Smooth muscle cell (in vitro differentiated cells): Measurements from ENCODE around the gene FOSB. TPM values are rescaled to one million over a fixed set of nuclear protein-coding genes. Genes with fewer than 3 reads are reported as not detected.

Source experiments
- DNase-seq: peaks from one replicate; lab custom pipeline; 2025; ENCODE audit not compliant: unreplicated experiment; lab: John Stamatoyannopoulos, UW
- H2AFZ ChIP-seq: fragments of 200-600 bp; sonication (generic); 2 replicates; pipeline ENCODE4 v1.6.0; 2016; ENCODE audit warnings: antibody characterized with exemption, low read depth, mild to moderate bottlenecking
- H3F3A ChIP-seq: fragments of 200-600 bp; sonication (generic); 2 replicates; pipeline ENCODE4 v1.6.0; 2017; ENCODE audit warnings: antibody characterized with exemption, low read depth
- H3K27ac ChIP-seq: fragments of 200-600 bp; sonication (generic); 2 replicates; pipeline ENCODE4 v1.5.1; 2016; ENCODE audit warnings: low read depth, mild to moderate bottlenecking
- H3K27me3 ChIP-seq: fragments of 200-600 bp; sonication (generic); 2 replicates; pipeline ENCODE4 v1.6.1; 2016; ENCODE audit warnings: low read depth, mild to moderate bottlenecking
- H3K36me3 ChIP-seq: fragments of 200-600 bp; sonication (generic); 2 replicates; pipeline ENCODE4 v1.5.1; 2016; ENCODE audit warnings: low read depth
- H3K4me1 ChIP-seq: fragments of 200-600 bp; sonication (generic); 2 replicates; pipeline ENCODE4 v1.5.1; 2016; ENCODE audit warnings: low read depth
- H3K4me2 ChIP-seq: fragments of 200-600 bp; sonication (generic); 2 replicates; pipeline ENCODE4 v1.6.0; 2016; ENCODE audit warnings: mild to moderate bottlenecking
- H3K4me3 ChIP-seq: fragments of 200-600 bp; sonication (generic); 2 replicates; pipeline ENCODE4 v1.5.1; 2016; ENCODE audit warnings: mild to moderate bottlenecking
- H3K79me2 ChIP-seq: fragments of 200-600 bp; sonication (generic); 2 replicates; pipeline ENCODE4 v1.6.0; 2016; ENCODE audit warnings: low read depth, mild to moderate bottlenecking
- H3K9ac ChIP-seq: fragments of 200-600 bp; sonication (generic); 2 replicates; pipeline ENCODE4 v1.6.0; 2016; ENCODE audit warnings: low read depth
- H3K9me3 ChIP-seq: fragments of 200-600 bp; sonication (generic); replicated peaks from 2 replicates; pipeline ENCODE4 v1.5.1; 2016; ENCODE audit warnings: low read depth
- H4K20me1 ChIP-seq: fragments of 200-600 bp; sonication (generic); 2 replicates; pipeline ENCODE4 v1.6.0; 2016; ENCODE audit warnings: low read depth
- WGBS: methylation state at CpG from one replicate; pipeline ENCODE4 v1.1.7; 2016; ENCODE audit warnings: low lambda C conversion rate; 5-methylcytosine and 5-hydroxymethylcytosine counted together
- polyA plus RNA-seq: library from polyadenylated mRNA; unstranded; fragments of >200 nt; fragmentation: Nextera tagmentation; extraction: Ambion mirVana; gene quantifications from 2 replicates; pipeline ENCODE4 v1.2.1, GENCODE V29; 2016
- total RNA-seq: library from RNA; depleted of rRNA; stranded (reverse); fragments of >200 nt; gene quantifications from 2 replicates; pipeline ENCODE4 v1.2.3, GENCODE V29; 2014
- TF ChIP-seq, protein P1 (sequence below): fragments of 200-600 bp; sonication (generic); IDR thresholded peaks from 2 replicates; pipeline ENCODE4 v1.5.1; 2017; ENCODE audit warnings: borderline replicate concordance, mild to moderate bottlenecking, antibody characterized with exemption; ENCODE audit not compliant: insufficient read depth, poor library complexity, severe bottlenecking

The FOSB gene
- total and polyA plus RNA-seq, 2 experiments from 2014 or later: 178 to 186 TPM

GRCh38 chr19:45477713-45478453 lies 10.1 kb downstream of the FOSB start:
- TF ChIP-seq, protein P1, sequence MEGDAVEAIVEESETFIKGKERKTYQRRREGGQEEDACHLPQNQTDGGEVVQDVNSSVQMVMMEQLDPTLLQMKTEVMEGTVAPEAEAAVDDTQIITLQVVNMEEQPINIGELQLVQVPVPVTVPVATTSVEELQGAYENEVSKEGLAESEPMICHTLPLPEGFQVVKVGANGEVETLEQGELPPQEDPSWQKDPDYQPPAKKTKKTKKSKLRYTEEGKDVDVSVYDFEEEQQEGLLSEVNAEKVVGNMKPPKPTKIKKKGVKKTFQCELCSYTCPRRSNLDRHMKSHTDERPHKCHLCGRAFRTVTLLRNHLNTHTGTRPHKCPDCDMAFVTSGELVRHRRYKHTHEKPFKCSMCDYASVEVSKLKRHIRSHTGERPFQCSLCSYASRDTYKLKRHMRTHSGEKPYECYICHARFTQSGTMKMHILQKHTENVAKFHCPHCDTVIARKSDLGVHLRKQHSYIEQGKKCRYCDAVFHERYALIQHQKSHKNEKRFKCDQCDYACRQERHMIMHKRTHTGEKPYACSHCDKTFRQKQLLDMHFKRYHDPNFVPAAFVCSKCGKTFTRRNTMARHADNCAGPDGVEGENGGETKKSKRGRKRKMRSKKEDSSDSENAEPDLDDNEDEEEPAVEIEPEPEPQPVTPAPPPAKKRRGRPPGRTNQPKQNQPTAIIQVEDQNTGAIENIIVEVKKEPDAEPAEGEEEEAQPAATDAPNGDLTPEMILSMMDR: no peak
- WGBS: 23% methylated on average over 12 of the region's 12 CpGs
- Histone ChIP-seq H3K9ac (peak overlapping the region; percentile 97), H3K27me3 (no peaks in the 10 kb centered on the region), H3K79me2 (no peaks in the 10 kb centered on the region), H3K9me3 (no peaks in the 10 kb centered on the region), H3K4me3 (peak overlapping the region; percentile 54), H3F3A (peaks cover 4% of the 10 kb centered on the region), H4K20me1 (peaks cover 3% of the 10 kb centered on the region), H3K27ac (peak overlapping the region; percentile 96), H3K36me3 (no peaks in the 10 kb centered on the region), H2AFZ (no peak overlapping the region), H3K4me2 (peak overlapping the region; percentile 77), H3K4me1 (no peaks in the 10 kb centered on the region)
- DNase-seq: peak; percentile 38

DNA sequence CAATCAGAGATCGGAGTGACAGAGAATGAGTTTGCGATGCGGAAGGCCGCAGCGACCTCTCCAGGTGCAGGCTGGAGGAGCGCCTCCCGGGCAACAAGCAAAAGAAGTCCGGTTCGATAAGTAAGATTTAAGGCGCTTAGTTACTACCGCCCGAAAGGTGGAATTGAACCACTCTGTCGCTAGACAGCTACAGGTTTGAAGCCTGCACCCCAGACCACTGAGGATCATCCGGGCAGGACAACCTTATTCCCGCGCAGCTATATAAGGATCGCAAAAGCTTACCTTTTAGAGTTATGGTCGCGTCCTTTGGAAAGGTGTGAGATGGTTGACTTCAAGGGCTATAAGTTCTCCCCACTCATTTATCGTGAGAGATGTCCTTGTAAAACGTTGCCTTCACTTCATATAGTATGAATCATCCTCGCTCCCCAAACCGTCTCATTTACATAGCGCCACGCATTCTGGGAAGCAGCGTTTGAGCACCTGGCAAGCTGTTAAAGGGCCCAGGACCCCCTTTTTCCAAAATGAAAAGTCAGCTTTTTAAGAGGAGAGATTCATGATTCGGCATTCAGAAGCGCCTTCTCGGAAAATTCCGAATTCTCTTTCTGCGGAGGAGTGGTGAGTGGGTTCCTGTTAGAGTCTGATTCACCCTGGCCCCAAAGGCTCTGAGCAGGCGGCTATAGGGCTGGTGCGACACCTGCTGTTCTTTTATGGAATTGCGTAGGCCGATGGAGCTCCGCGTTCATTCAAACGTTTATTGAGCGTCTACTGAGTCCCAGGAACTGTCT lies 10.8 kb downstream of the FOSB start:
- DNase-seq: peak; percentile 69
- no peaks in the 10 kb centered on the region for H4K20me1 ChIP-seq
- TF ChIP-seq, protein P1: peak; percentile 91
- H3K4me3 ChIP-seq: peak overlapping the region; percentile 54
- H3K4me1 ChIP-seq: no peaks in the 10 kb centered on the region
- H3K9me3 ChIP-seq: no peaks in the 10 kb centered on the region
- peak overlapping the region; percentile 97 for H3K9ac ChIP-seq
- H3K27ac ChIP-seq: peak overlapping the region; percentile 96
- WGBS: 1% methylated on average over 39 of the region's 39 CpGs
- peaks cover 4% of the 10 kb centered on the region for H3F3A ChIP-seq
- peak overlapping the region; percentile 77 for H3K4me2 ChIP-seq
- H3K27me3 ChIP-seq: no peaks in the 10 kb centered on the region
- no peaks in the 10 kb centered on the region for H3K79me2 ChIP-seq
- no peaks in the 10 kb centered on the region for H3K36me3 ChIP-seq
- H2AFZ ChIP-seq: peak overlapping the region; percentile 63

DNA sequence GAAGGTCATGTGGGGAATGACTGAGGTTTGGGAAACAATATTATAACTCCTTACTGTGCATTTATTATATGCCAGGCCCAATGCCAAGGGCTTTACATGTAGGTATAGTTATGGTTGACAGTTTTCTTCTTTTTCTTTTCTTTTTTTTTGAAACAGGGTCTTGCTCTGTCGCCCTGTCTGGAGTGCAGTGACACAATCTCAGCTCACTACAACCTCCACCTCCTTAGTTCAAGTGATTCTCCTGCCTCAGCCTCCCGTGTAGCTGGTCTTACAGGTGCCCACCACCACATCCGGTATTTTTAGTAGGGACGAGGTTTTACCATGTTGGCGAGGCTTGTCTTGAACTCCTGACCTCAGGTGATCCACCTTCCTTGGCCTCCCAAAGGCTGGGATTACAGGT lies 15.2 kb downstream of the FOSB start:
- no peaks in the 10 kb centered on the region for H4K20me1 ChIP-seq
- WGBS: 93% methylated on average over 5 of the region's 5 CpGs
- H2AFZ ChIP-seq: no peak overlapping the region
- peaks cover 13% of the 10 kb centered on the region for H3F3A ChIP-seq
- H3K79me2 ChIP-seq: no peaks in the 10 kb centered on the region
- no peaks in the 10 kb centered on the region for H3K27me3 ChIP-seq
- no peak overlapping the region for H3K27ac ChIP-seq
- DNase-seq: no peak
- no peak overlapping the region for H3K9ac ChIP-seq
- H3K4me1 ChIP-seq: no peaks in the 10 kb centered on the region
- H3K9me3 ChIP-seq: no peaks in the 10 kb centered on the region
- no peak overlapping the region for H3K4me3 ChIP-seq
- TF ChIP-seq, protein P1: no peak
- H3K4me2 ChIP-seq: no peak overlapping the region
- H3K36me3 ChIP-seq: no peaks in the 10 kb centered on the region
